Peyer's patch (tissue), 4 donors: ENCODE results near the gene STX12. TPM values are rescaled to one million over a fixed set of nuclear protein-coding genes. Genes with fewer than 3 reads are reported as not detected.

ENCODE experiments used
- DNase-seq, 3 donors: peaks; one replicate each; pipeline ENCODE4 v3.0.0-alpha.2; 2017 to 2019
- H3K27ac ChIP-seq, 4 donors: fragments of 200-600 bp; sonication (generic); one replicate each; pipeline ENCODE4 v1.5.1; 2016 to 2019
- H3K27me3 ChIP-seq, 2 donors: fragments of 200-600 bp; sonication (generic); one replicate each; pipeline ENCODE4 v1.5.1; 2019
- H3K36me3 ChIP-seq, 3 donors: fragments of 200-600 bp; sonication (generic); one replicate each; pipeline ENCODE4 v1.5.1; 2016 to 2019
- H3K4me1 ChIP-seq, 4 donors: fragments of 200-600 bp; sonication (generic); one replicate each; pipeline ENCODE4 v1.5.1; 2016 to 2019
- H3K4me3 ChIP-seq, 4 donors: fragments of 200-600 bp; sonication (generic); 1 replicate in 3 of 4; 2 replicates in 1 of 4; pipeline ENCODE4 v1.5.1; 2016 to 2019; ENCODE audit warnings: mild to moderate bottlenecking in 1 of 4
- H3K9me3 ChIP-seq, 4 donors: fragments of 200-600 bp; sonication (generic); one replicate each; pipeline ENCODE4 v1.5.1; 2016 to 2019; ENCODE audit warnings: mild to moderate bottlenecking in 1 of 4
- CTCF ChIP-seq, 6 experiments: fragments of 450-650 bp in 4 of 6; fragments of 200-600 bp in 2 of 6; sonication (generic) in 1 of 6; IDR thresholded peaks; one replicate each; pipeline ENCODE4 v1.5.1; 2017 to 2019; ENCODE audit warnings: antibody characterized with exemption in 6 of 6, mild to moderate bottlenecking in 3 of 6, moderate library complexity in 1 of 6
- POLR2A ChIP-seq, 2 donors: fragments of 450-650 bp; IDR thresholded peaks; one replicate each; pipeline ENCODE4 v1.5.1; 2017; ENCODE audit warnings: antibody characterized with exemption in 2 of 2, mild to moderate bottlenecking in 2 of 2, moderate library complexity in 2 of 2
- total RNA-seq, 4 donors: library from RNA; depleted of rRNA; stranded (reverse); fragments of >200 nt; gene quantifications; one replicate each; pipeline ENCODE4 v1.1.0, GENCODE V29; 2016

Gene STX12
- total RNA-seq, 4 donors from 2014 or later, result 57.8 to 63.7 (median 59.9) TPM

GRCh38 chr1:27755286-27755685 lies 17.7 kb upstream of the STX12 start:
- Histone ChIP-seq H3K4me1 (no peaks in the 10 kb centered on the region), H3K27ac (no peak overlapping the region), H3K4me3 (no peak overlapping the region), H3K9me3 (no peaks in the 10 kb centered on the region), H3K27me3 (no peaks in the 10 kb centered on the region), H3K36me3 (peaks cover 0 to 62% (median 0%) of the 10 kb centered on the region in 3 donors)
- no peak for TF ChIP-seq POLR2A (IDR thresholded peaks at IDR 0.05)
- TF ChIP-seq CTCF (IDR thresholded peaks at IDR 0.05), result no peak
- no peak for DNase-seq

- Histone ChIP-seq H3K9me3 (no peaks in the 10 kb centered on the region), H3K4me3 (no peak overlapping the region), H3K27ac (no peak overlapping the region), H3K27me3 (no peaks in the 10 kb centered on the region), H3K4me1 (no peaks in the 10 kb centered on the region), H3K36me3 (peaks cover 0 to 59% (median 0%) of the 10 kb centered on the region in 3 donors)
- no peak for DNase-seq
- TF ChIP-seq POLR2A (IDR thresholded peaks at IDR 0.05), result no peak
- TF ChIP-seq CTCF (IDR thresholded peaks at IDR 0.05), result no peak
Observed at GRCh38 chr1:27755865-27756264, 17.2 kb upstream of the STX12 start.

- Histone ChIP-seq H3K27me3 (no peaks in the 10 kb centered on the region), H3K4me1 (no peaks in the 10 kb centered on the region), H3K27ac (no peak overlapping the region), H3K9me3 (no peaks in the 10 kb centered on the region), H3K36me3 (peaks cover 0 to 50% (median 0%) of the 10 kb centered on the region in 3 donors), H3K4me3 (no peak overlapping the region)
- TF ChIP-seq POLR2A (IDR thresholded peaks at IDR 0.05) (no peak), CTCF (IDR thresholded peaks at IDR 0.05) (no peak)
- no peak for DNase-seq
Observed at GRCh38 chr1:27759236-27759635, 13.8 kb upstream of the STX12 start.

GRCh38 chr1:27760426-27760825 lies 12.6 kb upstream of the STX12 start:
- Histone ChIP-seq H3K27me3 (no peaks in the 10 kb centered on the region), H3K27ac (no peak overlapping the region), H3K9me3 (no peaks in the 10 kb centered on the region), H3K4me3 (no peak overlapping the region), H3K4me1 (no peaks in the 10 kb centered on the region), H3K36me3 (peaks cover 0 to 45% (median 0%) of the 10 kb centered on the region in 3 donors)
- no peak for TF ChIP-seq CTCF (IDR thresholded peaks at IDR 0.05)
- no peak for DNase-seq

- Histone ChIP-seq H3K9me3 (no peaks in the 10 kb centered on the region), H3K4me3 (no peak overlapping the region), H3K4me1 (no peaks in the 10 kb centered on the region), H3K27ac (no peak overlapping the region), H3K27me3 (no peaks in the 10 kb centered on the region), H3K36me3 (peaks cover 0 to 31% (median 0%) of the 10 kb centered on the region in 3 donors)
- no peak for TF ChIP-seq CTCF (IDR thresholded peaks at IDR 0.05)
- TF ChIP-seq POLR2A (IDR thresholded peaks at IDR 0.05), result no peak
- no peak for DNase-seq
Observed at GRCh38 chr1:27762033-27762432, 11.0 kb upstream of the STX12 start.

- Histone ChIP-seq H3K27me3 (no peaks in the 10 kb centered on the region), H3K27ac (no peak overlapping the region), H3K9me3 (no peaks in the 10 kb centered on the region), H3K4me3 (no peak overlapping the region), H3K4me1 (no peaks in the 10 kb centered on the region), H3K36me3 (peaks cover 0 to 22% (median 0%) of the 10 kb centered on the region in 3 donors)
- DNase-seq, result no peak
- no peak for TF ChIP-seq CTCF (IDR thresholded peaks at IDR 0.05)
- TF ChIP-seq POLR2A (IDR thresholded peaks at IDR 0.05), result no peak
Observed at GRCh38 chr1:27763358-27763757, 9.7 kb upstream of the STX12 start.
